Measurements from ENCODE around the gene KRTAP5-7.

- TF ChIP-seq CTCF (IDR thresholded peaks at IDR 0.05; ENCODE audit: low read length) = no peak
- TF ChIP-seq EZH2 (IDR thresholded peaks at IDR 0.05; ENCODE audit: borderline replicate concordance, low read length) = no peak
Observed at GRCh38 chr11:71519546-71519945, 7.5 kb upstream of the KRTAP5-7 start.

All from OCI-LY1 (cell line).